Stimulated activated CD4-positive, alpha-beta T cell treated with anti-CD3 and anti-CD28 coated beads, Interleukin-2, amount 100 ng/mL, for 48 hours (primary cell): ENCODE data around the gene PCDHB10.
A peak's percentile ranks its signal among the peaks of the same experiment; 100 is the strongest.
"Not testable (repeated sequence)": the region's sequence is repeated elsewhere in the genome, so short reads cannot be mapped to it uniquely, and the experiment has no call there.

Experiments used
- DNase-seq, 2 donors: peaks; one replicate each; pipeline ENCODE4 v3.0.0-alpha.2; 2020

PCDHB10 gene

DNA sequence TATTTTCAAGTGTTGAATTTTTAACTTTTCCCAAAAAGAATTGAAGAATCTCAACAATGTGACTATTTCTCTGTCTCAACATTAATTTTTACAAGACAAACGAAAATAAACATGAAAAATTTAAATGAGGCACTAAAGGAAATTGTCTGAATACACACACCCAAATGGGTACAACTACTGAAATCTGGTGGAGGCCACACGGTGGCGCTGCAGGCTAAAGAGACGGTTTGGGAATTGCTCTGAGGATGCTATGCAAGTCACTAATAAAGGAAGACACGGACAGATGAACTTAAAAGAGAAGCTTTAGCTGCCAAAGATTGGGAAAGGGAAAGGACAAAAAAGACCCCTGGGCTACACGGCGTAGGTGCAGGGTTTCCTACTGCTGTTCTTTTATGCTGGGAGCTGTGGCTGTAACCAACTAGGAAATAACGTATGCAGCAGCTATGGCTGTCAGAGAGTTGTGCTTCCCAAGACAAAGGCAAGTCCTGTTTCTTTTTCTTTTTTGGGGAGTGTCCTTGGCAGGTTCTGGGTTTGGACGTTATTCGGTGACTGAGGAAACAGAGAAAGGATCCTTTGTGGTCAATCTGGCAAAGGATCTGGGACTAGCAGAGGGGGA, at the start of gene PCDHB10:
TSS of gene PCDHB10 (plus strand) at position 244 of the 616 bp plus-strand sequence. CDS start at position 444, 200 bp downstream.
- peak; percentile 10 to 23 for DNase-seq

DNA sequence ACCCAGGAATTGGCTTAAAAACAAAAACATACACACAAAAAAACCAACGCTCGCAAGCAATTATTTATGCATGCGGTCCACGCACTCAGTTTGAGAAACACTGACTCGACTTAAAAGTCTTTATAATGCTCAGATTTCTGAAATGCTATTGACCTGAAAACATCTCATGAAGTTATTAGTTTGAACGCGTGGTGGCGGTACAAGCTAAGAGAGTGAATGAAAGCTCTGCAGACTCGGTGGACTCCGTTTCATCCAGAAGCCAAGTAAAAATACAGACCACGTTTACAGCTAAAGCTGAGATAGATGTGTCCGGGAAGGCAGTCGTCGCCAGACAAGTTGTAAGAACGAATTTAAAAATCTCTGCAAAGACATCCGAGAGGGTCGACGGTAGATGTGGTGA, 42.3 kb upstream of the PCDHB10 start, which contains the start of gene PCDHB6:
TSS of gene PCDHB6 (plus strand) at position 246 of the 400 bp plus-strand sequence. CDS start 201 bp downstream, outside the sequence.
- DNase-seq, result no peak

DNA sequence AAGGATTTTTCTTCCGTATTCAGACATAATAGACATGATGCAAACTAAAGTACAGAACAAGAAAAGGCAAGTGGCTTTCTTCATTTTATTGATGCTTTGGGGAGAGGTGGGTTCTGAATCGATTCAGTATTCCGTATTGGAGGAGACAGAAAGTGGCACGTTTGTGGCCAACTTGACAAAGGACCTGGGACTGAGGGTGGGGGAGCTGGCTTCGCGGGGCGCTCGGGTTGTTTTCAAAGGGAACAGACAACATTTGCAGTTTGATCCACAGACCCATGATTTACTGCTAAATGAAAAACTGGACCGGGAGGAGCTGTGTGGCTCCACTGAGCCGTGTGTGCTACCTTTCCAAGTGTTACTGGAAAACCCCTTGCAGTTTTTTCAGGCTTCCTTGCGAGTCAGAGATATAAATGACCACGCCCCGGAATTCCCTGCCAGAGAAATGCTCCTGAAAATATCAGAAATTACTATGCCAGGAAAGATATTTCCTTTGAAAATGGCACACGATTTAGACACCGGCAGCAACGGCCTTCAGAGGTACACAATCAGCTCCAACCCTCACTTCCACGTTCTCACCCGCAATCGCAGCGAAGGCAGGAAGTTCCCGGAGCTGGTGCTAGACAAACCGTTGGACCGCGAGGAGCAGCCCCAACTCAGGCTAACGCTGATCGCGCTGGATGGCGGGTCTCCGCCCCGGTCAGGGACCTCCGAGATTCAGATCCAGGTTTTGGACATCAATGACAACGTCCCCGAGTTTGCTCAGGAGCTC, 41.7 kb upstream of the PCDHB10 start:
- DNase-seq, result no peak

DNA sequence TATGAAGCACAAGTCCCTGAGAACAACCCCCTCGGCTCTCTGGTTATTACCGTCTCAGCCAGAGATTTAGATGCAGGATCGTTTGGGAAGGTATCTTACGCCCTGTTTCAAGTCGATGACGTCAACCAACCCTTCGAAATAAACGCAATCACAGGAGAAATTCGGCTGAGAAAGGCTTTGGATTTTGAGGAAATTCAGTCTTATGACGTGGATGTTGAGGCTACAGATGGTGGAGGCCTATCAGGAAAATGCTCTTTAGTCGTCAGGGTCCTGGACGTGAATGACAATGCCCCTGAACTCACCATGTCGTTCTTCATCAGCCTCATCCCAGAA, 41.2 kb upstream of the PCDHB10 start:
- DNase-seq, result no peak

DNA sequence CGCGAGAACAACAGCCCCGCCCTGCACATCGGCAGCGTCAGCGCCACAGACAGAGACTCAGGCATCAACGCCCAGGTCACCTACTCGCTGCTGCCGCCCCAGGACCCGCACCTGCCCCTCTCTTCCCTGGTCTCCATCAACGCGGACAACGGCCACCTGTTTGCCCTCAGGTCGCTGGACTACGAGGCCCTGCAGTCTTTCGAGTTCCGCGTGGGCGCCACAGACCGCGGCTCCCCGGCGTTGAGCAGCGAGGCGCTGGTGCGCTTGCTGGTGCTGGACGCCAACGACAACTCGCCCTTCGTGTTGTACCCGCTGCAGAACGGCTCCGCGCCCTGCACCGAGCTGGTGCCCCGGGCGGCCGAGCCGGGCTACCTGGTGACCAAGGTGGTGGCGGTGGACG, 40.5 kb upstream of the PCDHB10 start:
- not testable (repeated sequence) for DNase-seq

DNA sequence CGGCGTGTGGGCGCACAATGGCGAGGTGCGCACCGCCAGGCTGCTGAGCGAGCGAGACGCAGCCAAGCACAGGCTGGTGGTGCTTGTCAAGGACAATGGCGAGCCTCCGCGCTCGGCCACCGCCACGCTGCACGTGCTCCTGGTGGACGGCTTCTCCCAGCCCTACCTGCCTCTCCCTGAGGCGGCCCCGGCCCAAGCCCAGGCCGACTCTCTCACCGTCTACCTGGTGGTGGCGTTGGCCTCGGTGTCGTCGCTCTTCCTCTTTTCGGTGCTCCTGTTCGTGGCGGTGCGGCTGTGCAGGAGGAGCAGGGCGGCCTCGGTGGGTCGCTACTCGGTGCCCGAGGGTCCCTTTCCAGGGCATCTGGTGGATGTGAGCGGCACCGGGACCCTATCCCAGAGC, 40.1 kb upstream of the PCDHB10 start:
- DNase-seq, result not testable (repeated sequence)

DNA sequence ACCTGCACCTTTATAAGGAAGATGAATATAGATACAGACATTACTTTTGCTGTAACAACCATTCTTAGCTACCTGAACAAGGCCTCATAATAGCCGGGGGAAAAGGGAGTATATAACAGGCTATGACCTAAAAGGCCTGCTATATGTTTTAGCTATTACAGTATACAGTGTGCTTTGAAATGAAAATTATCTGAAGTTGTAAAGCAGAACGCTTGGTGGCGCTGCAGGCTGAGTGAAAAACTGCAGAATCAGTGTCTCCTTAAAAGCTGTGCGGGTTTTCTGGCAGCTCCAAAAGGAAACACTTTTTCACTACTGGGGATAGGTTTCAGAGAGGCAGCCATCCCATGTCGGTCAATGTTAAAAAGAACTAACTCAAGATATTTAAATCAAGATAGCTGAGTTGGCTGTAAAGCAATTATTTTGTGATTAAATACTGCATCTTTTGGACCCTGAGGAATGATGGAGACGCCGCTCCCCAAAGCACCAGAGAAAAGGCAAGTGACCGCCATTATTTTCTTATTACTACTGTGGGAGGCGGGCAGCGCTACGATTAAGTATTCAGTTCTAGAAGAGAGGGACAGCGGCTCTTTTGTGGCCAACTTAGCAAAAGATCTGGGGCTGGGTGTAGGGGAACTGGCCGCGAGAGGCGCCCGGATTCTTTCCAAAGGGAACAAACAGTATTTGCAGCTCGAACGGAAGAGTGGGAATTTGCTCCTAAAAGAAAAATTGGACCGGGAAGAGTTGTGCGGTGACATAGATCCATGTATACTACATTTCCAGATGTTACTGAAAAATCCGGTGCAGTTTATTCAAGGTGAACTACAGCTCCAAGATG, 36.4 kb upstream of the PCDHB10 start:
- no peak for DNase-seq

DNA sequence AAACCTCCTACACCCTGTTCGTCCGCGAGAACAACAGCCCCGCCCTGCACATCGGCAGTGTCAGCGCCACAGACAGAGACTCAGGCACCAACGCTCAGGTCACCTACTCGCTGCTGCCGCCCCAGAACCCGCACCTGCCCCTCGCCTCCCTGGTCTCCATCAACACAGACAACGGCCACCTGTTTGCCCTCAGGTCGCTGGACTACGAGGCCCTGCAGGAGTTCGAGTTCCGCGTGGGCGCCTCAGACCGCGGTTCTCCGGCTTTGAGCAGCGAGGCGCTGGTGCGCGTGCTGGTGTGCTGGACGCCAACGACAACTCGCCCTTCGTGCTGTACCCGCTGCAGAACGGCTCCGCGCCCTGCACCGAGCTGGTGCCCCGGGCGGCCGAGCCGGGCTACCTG, 34.8 kb upstream of the PCDHB10 start:
- not testable (repeated sequence) for DNase-seq

DNA sequence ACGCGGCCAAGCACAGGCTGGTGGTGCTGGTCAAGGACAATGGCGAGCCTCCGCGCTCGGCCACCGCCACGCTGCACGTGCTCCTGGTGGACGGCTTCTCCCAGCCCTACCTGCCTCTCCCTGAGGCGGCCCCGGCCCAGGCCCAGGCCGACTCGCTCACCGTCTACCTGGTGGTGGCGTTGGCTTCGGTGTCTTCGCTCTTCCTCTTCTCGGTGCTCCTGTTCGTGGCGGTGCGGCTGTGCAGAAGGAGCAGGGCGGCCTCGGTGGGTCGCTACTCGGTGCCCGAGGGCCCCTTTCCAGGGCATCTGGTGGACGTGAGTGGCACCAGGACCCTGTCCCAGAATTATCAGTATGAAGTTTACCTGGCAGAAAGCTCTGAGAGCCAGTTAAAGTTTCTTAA, 34.3 kb upstream of the PCDHB10 start:
- not testable (repeated sequence) for DNase-seq

DNA sequence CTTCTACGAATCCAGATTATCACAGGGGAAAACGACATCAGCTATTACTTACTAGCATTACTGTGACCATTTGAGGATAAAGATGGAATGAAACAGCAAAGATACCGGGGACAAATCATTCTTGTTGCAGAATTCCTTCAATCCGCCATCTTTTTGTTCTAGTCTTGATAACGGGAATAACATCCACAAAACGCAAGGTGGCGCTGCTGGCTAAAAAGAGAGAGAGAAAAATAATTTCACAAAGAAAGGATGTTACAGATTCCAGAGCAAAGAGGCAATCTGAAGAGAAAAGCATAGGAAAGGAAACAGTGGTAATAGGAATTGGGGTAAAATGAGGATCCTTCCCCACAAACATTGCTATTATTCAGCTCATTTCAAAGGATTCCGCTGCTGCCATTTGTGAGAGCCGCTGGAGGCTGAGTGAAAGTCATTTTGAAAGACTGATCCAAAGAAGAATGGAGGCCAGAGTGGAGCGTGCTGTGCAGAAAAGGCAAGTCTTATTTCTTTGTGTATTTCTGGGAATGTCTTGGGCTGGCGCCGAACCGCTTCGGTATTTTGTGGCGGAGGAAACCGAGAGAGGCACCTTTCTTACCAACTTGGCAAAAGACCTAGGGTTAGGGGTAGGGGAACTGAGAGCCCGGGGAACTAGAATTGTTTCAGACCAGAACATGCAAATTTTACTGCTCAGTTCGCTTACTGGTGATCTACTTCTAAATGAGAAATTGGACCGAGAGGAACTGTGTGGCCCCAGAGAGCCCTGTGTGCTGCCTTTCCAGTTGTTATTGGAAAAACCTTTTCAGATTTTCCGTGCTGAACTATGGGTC, 19.6 kb upstream of the PCDHB10 start, which contains the start of gene PCDHB7:
TSS of gene PCDHB7 (plus strand) at position 264 of the 824 bp plus-strand sequence. CDS start at position 456, 192 bp downstream.
- peak in 1 of 2 donors; percentile 19 for DNase-seq

DNA sequence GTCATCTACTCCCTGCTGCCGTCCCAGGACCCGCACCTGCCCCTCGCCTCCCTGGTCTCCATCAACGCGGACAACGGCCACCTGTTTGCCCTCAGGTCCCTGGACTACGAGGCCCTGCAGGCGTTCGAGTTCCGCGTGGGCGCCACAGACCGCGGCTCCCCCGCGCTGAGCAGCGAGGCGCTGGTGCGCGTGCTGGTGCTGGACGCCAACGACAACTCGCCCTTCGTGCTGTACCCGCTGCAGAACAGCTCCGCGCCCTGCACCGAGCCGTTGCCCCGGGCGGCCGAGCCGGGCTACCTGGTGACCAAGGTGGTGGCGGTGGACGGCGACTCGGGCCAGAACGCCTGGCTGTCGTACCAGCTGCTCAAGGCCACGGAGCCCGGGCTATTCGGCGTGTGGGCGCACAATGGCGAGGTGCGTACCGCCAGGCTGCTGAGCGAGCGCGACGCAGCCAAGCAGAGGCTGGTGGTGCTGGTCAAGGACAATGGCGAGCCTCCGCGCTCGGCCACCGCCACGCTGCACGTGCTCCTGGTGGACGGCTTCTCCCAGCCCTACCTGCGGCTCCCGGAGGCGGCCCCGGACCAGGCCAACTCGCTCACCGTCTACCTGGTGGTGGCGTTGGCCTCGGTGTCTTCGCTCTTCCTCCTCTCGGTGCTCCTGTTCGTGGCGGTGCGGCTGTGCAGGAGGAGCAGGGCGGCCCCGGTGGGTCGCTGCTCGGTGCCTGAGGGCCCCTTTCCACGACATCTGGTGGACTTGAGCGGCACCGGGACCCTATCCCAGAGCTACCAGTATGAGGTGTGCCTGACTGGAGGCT, 17.7 kb upstream of the PCDHB10 start:
- DNase-seq, result not testable (repeated sequence)

DNA sequence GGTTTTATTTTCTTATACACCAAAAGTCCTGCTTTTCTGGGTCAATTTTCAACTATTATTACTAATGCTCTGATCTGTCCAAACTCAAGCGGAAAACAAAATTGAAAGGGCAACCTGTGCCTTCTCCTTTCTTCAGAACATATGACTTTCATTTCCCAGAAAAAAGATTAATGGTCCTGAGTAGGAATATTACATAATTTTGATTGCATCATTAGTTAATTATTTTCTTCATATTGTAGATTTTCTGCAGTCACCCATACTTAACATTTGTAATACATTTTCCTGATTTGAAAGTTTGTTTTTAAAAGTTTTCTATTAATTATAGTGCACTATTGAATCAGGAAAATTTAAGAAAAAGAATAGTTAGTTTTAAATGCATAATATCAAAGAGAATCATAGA, 16.2 kb upstream of the PCDHB10 start:
- no peak for DNase-seq

DNA sequence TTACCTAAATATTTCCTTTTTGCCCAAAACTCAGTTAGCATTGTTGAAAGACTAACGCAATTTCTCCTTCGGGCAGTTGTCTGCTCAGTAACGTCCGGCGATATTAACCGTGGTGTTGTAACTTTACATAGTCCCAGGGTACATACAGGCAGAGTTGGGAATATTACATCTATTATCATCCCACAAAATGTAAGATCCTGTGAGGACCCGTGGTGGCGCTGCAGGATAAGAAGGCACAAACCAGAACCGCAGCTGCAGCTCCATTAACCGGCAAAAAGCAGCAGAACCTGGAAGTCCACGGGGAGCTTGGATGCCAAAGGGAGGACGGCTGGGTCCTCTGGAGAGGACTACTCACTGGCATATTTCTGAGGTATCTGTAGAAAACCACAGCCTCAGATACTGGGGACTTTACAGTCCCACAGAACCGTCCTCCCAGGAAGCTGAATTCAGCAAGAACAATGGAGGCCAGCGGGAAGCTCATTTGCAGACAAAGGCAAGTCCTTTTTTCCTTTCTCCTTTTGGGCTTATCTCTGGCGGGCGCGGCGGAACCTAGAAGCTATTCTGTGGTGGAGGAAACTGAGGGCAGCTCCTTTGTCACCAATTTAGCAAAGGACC, 14.5 kb upstream of the PCDHB10 start, which contains the start of gene PCDHB8:
TSS of gene PCDHB8 (plus strand) at position 214 of the 615 bp plus-strand sequence. CDS start at position 459, 245 bp downstream.
- DNase-seq, result not testable (repeated sequence)

DNA sequence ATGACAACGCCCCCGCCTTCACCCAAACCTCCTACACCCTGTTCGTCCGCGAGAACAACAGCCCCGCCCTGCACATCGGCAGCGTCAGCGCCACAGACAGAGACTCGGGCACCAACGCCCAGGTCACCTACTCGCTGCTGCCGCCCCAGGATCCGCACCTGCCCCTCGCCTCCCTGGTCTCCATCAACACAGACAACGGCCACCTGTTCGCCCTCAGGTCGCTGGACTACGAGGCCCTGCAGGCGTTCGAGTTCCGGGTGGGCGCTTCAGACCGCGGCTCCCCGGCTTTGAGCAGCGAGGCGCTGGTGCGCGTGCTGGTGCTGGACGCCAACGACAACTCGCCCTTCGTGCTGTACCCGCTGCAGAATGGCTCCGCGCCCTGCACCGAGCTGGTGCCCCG, 12.8 kb upstream of the PCDHB10 start:
- not testable (repeated sequence) for DNase-seq

DNA sequence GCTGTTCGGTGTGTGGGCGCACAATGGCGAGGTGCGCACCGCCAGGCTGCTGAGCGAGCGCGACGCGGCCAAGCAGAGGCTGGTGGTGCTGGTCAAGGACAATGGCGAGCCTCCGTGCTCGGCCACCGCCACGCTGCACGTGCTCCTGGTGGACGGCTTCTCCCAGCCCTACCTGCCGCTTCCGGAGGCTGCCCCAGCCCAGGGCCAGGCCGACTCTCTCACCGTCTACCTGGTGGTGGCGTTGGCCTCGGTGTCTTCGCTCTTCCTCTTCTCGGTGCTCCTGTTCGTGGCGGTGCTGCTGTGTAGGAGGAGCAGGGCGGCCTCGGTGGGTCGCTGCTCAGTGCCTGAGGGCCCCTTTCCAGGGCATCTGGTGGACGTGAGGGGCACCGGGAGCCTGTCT, 12.3 kb upstream of the PCDHB10 start:
- DNase-seq, result not testable (repeated sequence)

DNA sequence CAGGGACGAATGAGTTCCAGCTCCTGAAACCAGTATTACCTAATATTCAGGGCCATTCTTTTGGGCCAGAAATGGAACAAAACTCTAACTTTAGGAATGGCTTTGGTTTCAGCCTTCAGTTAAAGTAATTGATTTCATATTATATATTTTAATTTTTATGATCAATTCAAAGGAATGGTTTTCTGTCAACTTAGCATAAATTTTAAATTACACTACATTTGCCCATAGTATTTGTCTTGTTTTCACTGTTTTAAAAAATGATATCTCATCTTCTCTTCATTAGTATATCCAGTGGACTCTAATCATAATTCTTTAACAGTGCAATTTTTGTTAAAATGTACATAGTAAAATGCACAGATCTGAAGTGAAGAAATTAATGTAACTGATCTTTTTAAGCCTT, 11.8 kb upstream of the PCDHB10 start:
- no peak for DNase-seq

DNA sequence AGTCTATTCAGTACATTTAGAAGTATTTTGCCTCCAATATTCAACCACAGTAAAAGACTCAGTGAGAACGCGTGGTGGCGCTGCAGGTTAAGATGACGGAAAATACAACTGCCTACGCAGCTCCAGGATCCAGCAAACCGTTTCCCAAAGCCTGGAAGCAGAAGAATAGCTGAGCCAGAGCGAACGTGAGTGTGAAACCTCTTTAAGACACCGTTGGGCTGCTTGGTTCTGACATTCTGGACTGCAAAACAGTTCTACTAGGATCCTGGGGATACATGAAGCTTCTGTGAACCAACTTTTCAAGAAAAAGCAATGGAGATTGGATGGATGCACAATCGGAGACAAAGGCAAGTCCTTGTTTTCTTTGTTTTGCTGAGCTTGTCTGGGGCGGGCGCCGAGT, 9.9 kb upstream of the PCDHB10 start, which contains the start of gene PCDHB16:
TSS of gene PCDHB16 (plus strand) at position 140 of the 400 bp plus-strand sequence. CDS start at position 313, 173 bp downstream.
- DNase-seq, result no peak

DNA sequence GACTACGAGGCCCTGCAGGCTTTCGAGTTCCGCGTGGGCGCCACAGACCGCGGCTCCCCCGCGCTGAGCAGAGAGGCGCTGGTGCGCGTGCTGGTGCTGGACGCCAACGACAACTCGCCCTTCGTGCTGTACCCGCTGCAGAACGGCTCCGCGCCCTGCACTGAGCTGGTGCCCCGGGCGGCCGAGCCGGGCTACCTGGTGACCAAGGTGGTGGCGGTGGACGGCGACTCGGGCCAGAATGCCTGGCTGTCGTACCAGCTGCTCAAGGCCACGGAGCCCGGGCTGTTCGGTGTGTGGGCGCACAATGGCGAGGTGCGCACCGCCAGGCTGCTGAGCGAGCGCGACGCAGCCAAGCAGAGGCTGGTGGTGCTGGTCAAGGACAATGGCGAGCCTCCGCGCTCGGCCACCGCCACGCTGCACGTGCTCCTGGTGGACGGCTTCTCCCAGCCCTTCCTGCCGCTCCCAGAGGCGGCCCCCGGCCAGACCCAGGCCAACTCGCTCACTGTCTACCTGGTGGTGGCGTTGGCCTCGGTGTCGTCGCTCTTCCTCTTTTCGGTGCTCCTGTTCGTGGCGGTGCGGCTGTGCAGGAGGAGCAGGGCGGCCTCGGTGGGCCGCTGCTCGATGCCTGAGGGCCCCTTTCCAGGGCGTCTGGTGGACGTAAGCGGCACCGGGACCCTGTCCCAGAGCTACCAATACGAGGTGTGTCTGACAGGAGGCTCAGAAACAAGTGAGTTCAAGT, 7.9 kb upstream of the PCDHB10 start:
- not testable (repeated sequence) for DNase-seq

DNA sequence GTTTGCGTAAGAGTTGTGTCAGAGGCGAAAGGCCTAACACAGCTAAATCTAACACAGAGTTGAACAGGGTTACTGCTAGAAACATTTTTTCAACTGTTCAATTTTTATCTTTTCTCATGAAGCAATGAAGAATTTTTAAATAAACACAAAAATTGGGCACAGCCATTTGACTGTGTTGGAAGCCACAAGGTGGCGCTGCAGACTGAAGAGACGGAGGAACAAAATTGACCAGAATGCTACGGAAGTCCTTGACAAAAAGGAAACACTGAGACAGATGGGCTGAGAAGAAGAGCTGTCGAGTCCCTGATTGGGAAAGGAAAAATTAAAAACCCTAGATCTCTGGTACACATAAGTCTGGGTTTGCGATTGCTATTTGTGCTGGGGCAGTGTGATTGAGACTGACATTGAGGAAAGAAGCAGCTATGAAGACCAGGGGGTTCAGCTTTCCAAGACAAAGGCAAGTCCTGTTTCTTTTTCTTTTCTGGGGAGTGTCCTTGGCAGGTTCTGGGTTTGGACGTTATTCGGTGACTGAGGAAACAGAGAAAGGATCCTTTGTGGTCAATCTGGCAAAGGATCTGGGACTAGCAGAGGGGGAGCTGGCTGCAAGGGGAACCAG, 5.1 kb upstream of the PCDHB10 start, which contains the start of gene PCDHB9:
TSS of gene PCDHB9 (plus strand) at position 265 of the 616 bp plus-strand sequence. CDS start at position 423, 158 bp downstream.
- DNase-seq, result peak; percentile 12 to 14
